ENCODE measurements around the gene SCUBE1.

SCUBE1 gene

GRCh38 chr22:43277987-43278601 is 65.1 kb downstream of the SCUBE1 start:
- no peak for DNase-seq (ENCODE audit: low spot score)

GRCh38 chr22:43277091-43277490 is 66.1 kb downstream of the SCUBE1 start:
- no peak for DNase-seq (ENCODE audit: low spot score)

- DNase-seq (ENCODE audit: low spot score), result no peak
Measured at GRCh38 chr22:43276321-43276720, 66.9 kb downstream of the SCUBE1 start.

- DNase-seq (ENCODE audit: low spot score), result no peak
Measured at GRCh38 chr22:43275545-43276317, 67.4 kb downstream of the SCUBE1 start.

GRCh38 chr22:43274595-43275240 is 68.5 kb downstream of the SCUBE1 start:
- no peak for DNase-seq (ENCODE audit: low spot score)

- peak; percentile 71 for DNase-seq (ENCODE audit: low spot score)
Measured at GRCh38 chr22:43273902-43274484, 69.2 kb downstream of the SCUBE1 start.

- DNase-seq (ENCODE audit: low spot score), result no peak
Measured at GRCh38 chr22:43272869-43273318, 70.3 kb downstream of the SCUBE1 start.

- DNase-seq (ENCODE audit: low spot score), result no peak
Measured at GRCh38 chr22:43272301-43272700, 70.9 kb downstream of the SCUBE1 start.

GRCh38 chr22:43270949-43271348 is 72.2 kb downstream of the SCUBE1 start:
- DNase-seq (ENCODE audit: low spot score), result no peak

- DNase-seq (ENCODE audit: low spot score), result peak; percentile 24
Measured at GRCh38 chr22:43270314-43270908, 72.8 kb downstream of the SCUBE1 start.

GRCh38 chr22:43269646-43270045 is 73.5 kb downstream of the SCUBE1 start:
- no peak for DNase-seq (ENCODE audit: low spot score)

GRCh38 chr22:43269246-43269645 is 73.9 kb downstream of the SCUBE1 start:
- DNase-seq (ENCODE audit: low spot score), result no peak

- DNase-seq (ENCODE audit: low spot score), result no peak
Measured at GRCh38 chr22:43267981-43268660, 75.1 kb downstream of the SCUBE1 start.

- DNase-seq (ENCODE audit: low spot score), result no peak
Measured at GRCh38 chr22:43267332-43267980, 75.7 kb downstream of the SCUBE1 start.

- DNase-seq (ENCODE audit: low spot score), result no peak
Measured at GRCh38 chr22:43266076-43266475, 77.1 kb downstream of the SCUBE1 start.

GRCh38 chr22:43263645-43264514 is 79.3 kb downstream of the SCUBE1 start:
- no peak for DNase-seq (ENCODE audit: low spot score)

- no peak for DNase-seq (ENCODE audit: low spot score)
Measured at GRCh38 chr22:43262990-43263644, 80.1 kb downstream of the SCUBE1 start.

- DNase-seq (ENCODE audit: low spot score), result no peak
Measured at GRCh38 chr22:43260331-43261231, 82.6 kb downstream of the SCUBE1 start.

- no peak for DNase-seq (ENCODE audit: low spot score)
Measured at GRCh38 chr22:43257961-43258360, 85.2 kb downstream of the SCUBE1 start.

All from NAMALWA (cell line).